Spleen (tissue), 11 donors: ENCODE results near the gene WDFY4. TPM values are rescaled to one million over a fixed set of nuclear protein-coding genes. Genes with fewer than 3 reads are reported as not detected.

Experiments used
- DNase-seq: peaks from one replicate; pipeline ENCODE4 v3.0.0-alpha.2; 2020
- H3K27ac ChIP-seq, 8 donors: fragments of 200-600 bp; sonication (generic) in 7 of 8; 1 replicate in 4 of 8; 2 replicates in 4 of 8; pipeline versions ENCODE4 v1.5.0 to v1.8.0; 2016 to 2021; ENCODE audit warnings: inconsistent platforms in 4 of 8, mild to moderate bottlenecking in 4 of 8, moderate library complexity in 1 of 8
- H3K27me3 ChIP-seq, 7 donors: fragments of 200-600 bp; sonication (generic) in 6 of 7; replicated peaks in 1 of 7; 1 replicate in 4 of 7; 2 replicates in 3 of 7; pipeline versions ENCODE4 v1.5.0 to v1.8.0; 2016 to 2021; ENCODE audit warnings: inconsistent platforms in 3 of 7, mild to moderate bottlenecking in 1 of 7
- H3K36me3 ChIP-seq, 6 donors: fragments of 200-600 bp; sonication (generic) in 5 of 6; 1 replicate in 4 of 6; 2 replicates in 2 of 6; pipeline versions ENCODE4 v1.5.0 to v1.8.0; 2016 to 2021; ENCODE audit warnings: inconsistent platforms in 2 of 6
- H3K4me1 ChIP-seq, 6 donors: fragments of 200-600 bp; sonication (generic) in 5 of 6; 1 replicate in 3 of 6; 2 replicates in 3 of 6; pipeline versions ENCODE4 v1.5.0 to v1.8.0; 2016 to 2021; ENCODE audit warnings: inconsistent platforms in 3 of 6
- H3K4me3 ChIP-seq, 8 donors: fragments of 200-600 bp; sonication (generic) in 7 of 8; 1 replicate in 4 of 8; 2 replicates in 4 of 8; pipeline versions ENCODE4 v1.5.0 to v1.8.0; 2016 to 2021; ENCODE audit warnings: inconsistent platforms in 4 of 8, mild to moderate bottlenecking in 4 of 8, moderate library complexity in 2 of 8
- H3K9me3 ChIP-seq, 8 donors: fragments of 200-600 bp; sonication (generic) in 7 of 8; 1 replicate in 4 of 8; 2 replicates in 4 of 8; pipeline versions ENCODE4 v1.5.0 to v1.8.0; 2016 to 2021; ENCODE audit warnings: inconsistent platforms in 4 of 8
- CTCF ChIP-seq, 11 experiments: fragments of 200-600 bp in 7 of 11; fragments of 450-650 bp in 4 of 11; sonication (generic) in 4 of 11; IDR thresholded peaks in 8 of 11; conservative IDR thresholded peaks in 3 of 11; 1 replicate in 7 of 11; 2 replicates in 4 of 11; pipeline versions ENCODE4 v1.4.0 to v1.8.0; 2016 to 2021; ENCODE audit warnings: antibody characterized with exemption in 11 of 11, inconsistent platforms in 4 of 11, mild to moderate bottlenecking in 1 of 11
- POLR2A ChIP-seq, 3 donors: fragments of 450-650 bp; IDR thresholded peaks; one replicate each; pipeline ENCODE4 v1.5.1; 2017; ENCODE audit warnings: antibody characterized with exemption in 3 of 3, mild to moderate bottlenecking in 1 of 3
- POLR2AphosphoS5 ChIP-seq, 3 donors: sonication (generic); formaldehyde crosslinking; IDR thresholded peaks; one replicate each; pipeline ENCODE4 v1.5.1; 2017; ENCODE audit warnings: antibody characterized with exemption in 3 of 3
- WGBS, 5 donors: extraction: QIAGEN DNeasy Blood & Tissue Kit in 3 of 5; methylation state at CpG; one replicate each; pipeline versions ENCODE4 v1.1.5 to v1.1.7; 2013 to 2018; 5-methylcytosine and 5-hydroxymethylcytosine counted together
- intact Hi-C: fragments of 100-400 bp; cut with DNase I; formaldehyde crosslinking; loops from one replicate; pipeline ENCODE4 v1.15.0; 2023; ENCODE audit warnings: low total_unique reads
- polyA plus RNA-seq, 3 donors: library from polyadenylated mRNA; stranded (reverse); fragments of 200-250 nt; gene quantifications; one replicate each; pipeline ENCODE4 v1.2.1, GENCODE V29; 2013
- total RNA-seq, 7 donors: library from RNA; depleted of rRNA in 3 of 7; stranded (reverse); fragments of >200 nt in 3 of 7; fragmentation: NEBNext Ultra II Directional in 4 of 7; extraction: Animal tissue kit (Norgen Biotek cat#: 25700) in 4 of 7; gene quantifications; one replicate each; pipeline versions ENCODE4 v1.1.0 to v1.2.1, GENCODE V29; 2016 to 2021
- donor health status: healthy with polysubstance abuse.
- donor health status: DM: no; HTN: no; CAD: no; lungs with moderate emphysema.
- donor health status: DM: no; HTN: no; CAD: no.
- donor health status: Bipolar disorder and iron deficiency.
- donor health status: healthy.
- donor health status: DM: no; HTN: no; CAD: no.
- donor health status: DM: yes; HTN: yes; CAD: no.

WDFY4 gene
- total and polyA plus RNA-seq, 10 donors: 31.7 to 120 (median 88.9) TPM

GRCh38 chr10:48694371-48695030 is 9.8 kb downstream of the WDFY4 start:
- peaks cover 0 to 52% (median 0%) of the 10 kb centered on the region in 6 donors for H3K36me3 ChIP-seq
- DNase-seq: no peak
- H3K27me3 ChIP-seq: no peaks in the 10 kb centered on the region
- no peaks in the 10 kb centered on the region for H3K9me3 ChIP-seq
- peaks cover 4 to 100% (median 21%) of the 10 kb centered on the region in 6 donors for H3K4me1 ChIP-seq
- 82 to 97% (median 91%) methylated on average over 7 of the region's 7 CpGs for WGBS, 5 donors
- H3K27ac ChIP-seq: peak overlapping the region in 1 of 8 donors; percentile 26
- intact Hi-C loops: no loop called here
- H3K4me3 ChIP-seq: no peak overlapping the region
- TF ChIP-seq POLR2A (IDR thresholded peaks at IDR 0.05) (no peak), CTCF (IDR thresholded peaks at IDR 0.05 in 8 of 11, conservative IDR thresholded peaks at IDR 0.05 in 3 of 11) (no peak), POLR2AphosphoS5 (IDR thresholded peaks at IDR 0.05) (no peak)

GRCh38 chr10:48695636-48696534 is 11.2 kb downstream of the WDFY4 start:
- intact Hi-C loops: no loop called here
- 73 to 89% (median 80%) methylated on average over 10 to 13 of the region's 13 CpGs for WGBS, 5 donors
- Histone ChIP-seq H3K4me1 (peaks cover 4 to 100% (median 20%) of the 10 kb centered on the region in 6 donors), H3K27me3 (no peaks in the 10 kb centered on the region), H3K4me3 (no peak overlapping the region), H3K27ac (peak overlapping the region in 3 of 8 donors; percentile 26 to 34 (median 32)), H3K9me3 (no peaks in the 10 kb centered on the region), H3K36me3 (peaks cover 0 to 52% (median 0%) of the 10 kb centered on the region in 6 donors)
- no peak for DNase-seq
- TF ChIP-seq POLR2A (IDR thresholded peaks at IDR 0.05): no peak
- no peak for TF ChIP-seq CTCF (IDR thresholded peaks at IDR 0.05 in 8 of 11, conservative IDR thresholded peaks at IDR 0.05 in 3 of 11)
- no peak for TF ChIP-seq POLR2AphosphoS5 (IDR thresholded peaks at IDR 0.05)

GRCh38 chr10:48696535-48696873 is 11.8 kb downstream of the WDFY4 start:
- Histone ChIP-seq H3K4me3 (no peak overlapping the region), H3K27me3 (no peaks in the 10 kb centered on the region), H3K27ac (peak overlapping the region in 1 of 8 donors; percentile 26), H3K4me1 (peaks cover 4 to 100% (median 25%) of the 10 kb centered on the region in 6 donors), H3K36me3 (peaks cover 0 to 52% (median 0%) of the 10 kb centered on the region in 6 donors), H3K9me3 (no peaks in the 10 kb centered on the region)
- 62 to 89% (median 84%) methylated on average over 4 of the region's 4 CpGs for WGBS, 5 donors
- TF ChIP-seq POLR2AphosphoS5 (IDR thresholded peaks at IDR 0.05): no peak
- no peak for DNase-seq
- intact Hi-C loops: no loop called here

- Histone ChIP-seq H3K27ac (peak overlapping the region in 1 of 8 donors; percentile 17), H3K4me3 (no peak overlapping the region), H3K4me1 (peaks cover 1 to 100% (median 25%) of the 10 kb centered on the region in 6 donors), H3K27me3 (no peaks in the 10 kb centered on the region), H3K36me3 (peaks cover 0 to 51% (median 0%) of the 10 kb centered on the region in 6 donors), H3K9me3 (no peaks in the 10 kb centered on the region)
- intact Hi-C loops: no loop called here
- DNase-seq: no peak
- no peak for TF ChIP-seq CTCF (IDR thresholded peaks at IDR 0.05 in 8 of 11, conservative IDR thresholded peaks at IDR 0.05 in 3 of 11)
- no peak for TF ChIP-seq POLR2A (IDR thresholded peaks at IDR 0.05)
- TF ChIP-seq POLR2AphosphoS5 (IDR thresholded peaks at IDR 0.05): no peak
- WGBS, 5 donors: 84 to 89% (median 85%) methylated on average over 5 of the region's 5 CpGs
Observed at GRCh38 chr10:48697091-48697490, 12.4 kb downstream of the WDFY4 start.
